ENCODE results near the gene MIA. TPM values are rescaled to one million over a fixed set of nuclear protein-coding genes. Genes with fewer than 3 reads are reported as not detected.
"Not testable (repeated sequence)": the region's sequence is repeated elsewhere in the genome, so short reads cannot be mapped to it uniquely, and the experiment has no call there.

Gene MIA
- total RNA-seq, 2 experiments from 2014 or later, result not detected

GRCh38 chr19:40762754-40763470 lies 12.4 kb upstream of the MIA start:
- Mint-ChIP-seq H3K4me1 (peaks cover 64% of the 10 kb centered on the region), H3K27me3 (no peaks in the 10 kb centered on the region), H3K36me3 (peaks cover 66% of the 10 kb centered on the region), H3K4me3 (peak overlapping the region; percentile 35), H3K9me3 (no peaks in the 10 kb centered on the region), H3K27ac (peak overlapping the region; percentile 79)
- DNase-seq, result peak; percentile 54

GRCh38 chr19:40763526-40763925 lies 11.8 kb upstream of the MIA start:
- H3K4me1 Mint-ChIP-seq, result peaks cover 60% of the 10 kb centered on the region
- DNase-seq, result no peak
- peaks cover 61% of the 10 kb centered on the region for H3K36me3 Mint-ChIP-seq
- no peaks in the 10 kb centered on the region for H3K9me3 Mint-ChIP-seq
- peak overlapping the region; percentile 79 for H3K27ac Mint-ChIP-seq
- H3K27me3 Mint-ChIP-seq, result no peaks in the 10 kb centered on the region
- peak overlapping the region; percentile 1 for H3K4me3 Mint-ChIP-seq

GRCh38 chr19:40763963-40764362 lies 11.4 kb upstream of the MIA start:
- peaks cover 62% of the 10 kb centered on the region for H3K4me1 Mint-ChIP-seq
- DNase-seq, result peak; percentile 50
- H3K9me3 Mint-ChIP-seq, result no peaks in the 10 kb centered on the region
- peak overlapping the region; percentile 79 for H3K27ac Mint-ChIP-seq
- H3K36me3 Mint-ChIP-seq, result peaks cover 59% of the 10 kb centered on the region
- no peaks in the 10 kb centered on the region for H3K27me3 Mint-ChIP-seq
- H3K4me3 Mint-ChIP-seq, result peak overlapping the region; percentile 40

GRCh38 chr19:40766385-40766784 lies 8.9 kb upstream of the MIA start:
- Mint-ChIP-seq H3K4me1 (peaks cover 52% of the 10 kb centered on the region), H3K27ac (peak overlapping the region; percentile 54), H3K36me3 (peaks cover 54% of the 10 kb centered on the region)
- not testable (repeated sequence) for H3K4me3 Mint-ChIP-seq, H3K9me3 Mint-ChIP-seq, H3K27me3 Mint-ChIP-seq, DNase-seq

GRCh38 chr19:40768869-40769268 lies 6.5 kb upstream of the MIA start:
- H3K27ac Mint-ChIP-seq, result no peak overlapping the region

GRCh38 chr19:40771101-40771862 lies 4.0 kb upstream of the MIA start:
- H3K27ac Mint-ChIP-seq, H3K4me3 Mint-ChIP-seq: not testable (repeated sequence)

More at GRCh38 chr19:40768869-40769268, 6.5 kb upstream of the MIA start:
- Mint-ChIP-seq H3K4me1 (peaks cover 29% of the 10 kb centered on the region), H3K4me3 (no peak overlapping the region), H3K27me3 (no peaks in the 10 kb centered on the region), H3K9me3 (no peaks in the 10 kb centered on the region), H3K36me3 (peaks cover 36% of the 10 kb centered on the region)
- no peak for DNase-seq

GRCh38 chr19:40775632-40776022 lies 306 bp downstream of the MIA start:
- Mint-ChIP-seq H3K4me3 (no peak overlapping the region), H3K4me1 (peaks cover 48% of the 10 kb centered on the region), H3K9me3 (no peaks in the 10 kb centered on the region), H3K36me3 (peaks cover 16% of the 10 kb centered on the region), H3K27ac (peak overlapping the region; percentile 48), H3K27me3 (no peaks in the 10 kb centered on the region)
- no peak for DNase-seq

More at GRCh38 chr19:40771101-40771862, 4.0 kb upstream of the MIA start:
- peaks cover 17% of the 10 kb centered on the region for H3K36me3 Mint-ChIP-seq
- not testable (repeated sequence) for H3K27me3 Mint-ChIP-seq, DNase-seq, H3K9me3 Mint-ChIP-seq
- peaks cover 22% of the 10 kb centered on the region for H3K4me1 Mint-ChIP-seq

GRCh38 chr19:40776364-40776763 lies 1.0 kb downstream of the MIA start:
- Mint-ChIP-seq H3K27me3 (no peaks in the 10 kb centered on the region), H3K36me3 (peaks cover 14% of the 10 kb centered on the region), H3K27ac (no peak overlapping the region), H3K4me1 (peaks cover 50% of the 10 kb centered on the region), H3K4me3 (no peak overlapping the region), H3K9me3 (no peaks in the 10 kb centered on the region)
- no peak for DNase-seq

- Mint-ChIP-seq H3K27me3 (no peaks in the 10 kb centered on the region), H3K4me3 (peak overlapping the region; percentile 92), H3K36me3 (peaks cover 12% of the 10 kb centered on the region), H3K27ac (peak overlapping the region; percentile 94), H3K9me3 (no peaks in the 10 kb centered on the region), H3K4me1 (peaks cover 50% of the 10 kb centered on the region)
- DNase-seq, result peak; percentile 88
Measured at GRCh38 chr19:40776932-40777644, 1.8 kb downstream of the MIA start.

- Mint-ChIP-seq H3K4me1 (peaks cover 52% of the 10 kb centered on the region), H3K4me3 (peak overlapping the region; percentile 92), H3K27ac (peak overlapping the region; percentile 94)
Measured at GRCh38 chr19:40777645-40777936, 2.3 kb downstream of the MIA start.

GRCh38 chr19:40777937-40778705 lies 2.8 kb downstream of the MIA start, which contains the start of gene RAB4B:
TSS of gene RAB4B (plus strand) at chr19:40778247. CDS start at chr19:40778376, 129 bp downstream.
- Mint-ChIP-seq H3K4me3 (peak within 1 kb of the TSS; percentile 92), H3K4me1 (peaks cover 52% of the 10 kb centered on the region)

More at GRCh38 chr19:40777645-40777936, 2.3 kb downstream of the MIA start:
- DNase-seq, result no peak
- Mint-ChIP-seq H3K27me3 (no peaks in the 10 kb centered on the region), H3K36me3 (peaks cover 14% of the 10 kb centered on the region), H3K9me3 (no peaks in the 10 kb centered on the region)

GRCh38 chr19:40778706-40779284 lies 3.5 kb downstream of the MIA start:
- DNase-seq, result no peak
- Mint-ChIP-seq H3K27ac (peak overlapping the region; percentile 94), H3K4me1 (peaks cover 52% of the 10 kb centered on the region), H3K36me3 (peaks cover 17% of the 10 kb centered on the region), H3K4me3 (peak overlapping the region; percentile 92), H3K27me3 (no peaks in the 10 kb centered on the region), H3K9me3 (no peaks in the 10 kb centered on the region)

More at GRCh38 chr19:40777937-40778705, 2.8 kb downstream of the MIA start, which contains the start of gene RAB4B:
- Mint-ChIP-seq H3K36me3 (peaks cover 14% of the 10 kb centered on the region), H3K27me3 (no peaks in the 10 kb centered on the region), H3K27ac (peak within 1 kb of the TSS; percentile 94), H3K9me3 (no peaks in the 10 kb centered on the region)
- peak; percentile 100 for DNase-seq

GRCh38 chr19:40780582-40780981 lies 5.3 kb downstream of the MIA start:
- H3K36me3 Mint-ChIP-seq, result peaks cover 19% of the 10 kb centered on the region
- peak overlapping the region; percentile 73 for H3K27ac Mint-ChIP-seq
- peaks cover 46% of the 10 kb centered on the region for H3K4me1 Mint-ChIP-seq
- no peaks in the 10 kb centered on the region for H3K9me3 Mint-ChIP-seq
- H3K4me3 Mint-ChIP-seq, result no peak overlapping the region
- DNase-seq, result no peak
- no peaks in the 10 kb centered on the region for H3K27me3 Mint-ChIP-seq

- Mint-ChIP-seq H3K4me1 (peaks cover 44% of the 10 kb centered on the region), H3K9me3 (no peaks in the 10 kb centered on the region), H3K36me3 (peaks cover 18% of the 10 kb centered on the region), H3K4me3 (no peak overlapping the region), H3K27me3 (no peaks in the 10 kb centered on the region), H3K27ac (no peak overlapping the region)
- no peak for DNase-seq
Measured at GRCh38 chr19:40781140-40781539, 5.8 kb downstream of the MIA start.
